Measurements from ENCODE around the gene ST14. TPM values are rescaled to one million over a fixed set of nuclear protein-coding genes. Genes with fewer than 3 reads are reported as not detected.
A peak's percentile ranks its signal among the peaks of the same experiment; 100 is the strongest.

Gene ST14
- total RNA-seq, 1 donor from 2014 or later: 22.6 TPM

DNA sequence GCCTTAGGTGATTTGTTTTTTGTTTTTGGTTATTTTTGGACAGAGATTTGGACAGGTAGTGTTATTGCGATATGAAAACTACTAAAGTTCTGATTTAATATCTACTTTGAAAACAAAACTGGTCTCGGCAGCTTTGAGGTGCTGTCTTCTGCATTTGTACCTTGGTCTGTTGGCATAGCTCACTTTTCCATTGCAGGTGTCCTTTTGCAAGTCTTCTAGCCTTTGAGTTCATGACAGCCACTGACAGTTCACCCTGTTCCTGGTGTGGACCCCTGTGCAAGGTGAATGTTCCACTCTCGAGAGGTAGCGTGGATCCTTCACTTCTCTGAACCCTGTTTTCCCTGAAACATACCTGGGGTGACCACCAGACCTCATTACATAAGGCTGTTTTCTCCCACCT lies 44.9 kb upstream of the ST14 start:
- peaks cover 39% of the 10 kb centered on the region for H3K36me3 Mint-ChIP-seq (ENCODE audit: low read depth)

GRCh38 chr11:130115218-130115617 lies 44.4 kb upstream of the ST14 start:
- no peak overlapping the region for H3K27ac Mint-ChIP-seq
- no peak for TF ChIP-seq CTCF (IDR thresholded peaks at IDR 0.05)
- H3K9me3 Mint-ChIP-seq: no peaks in the 10 kb centered on the region
- H3K27me3 Mint-ChIP-seq: no peaks in the 10 kb centered on the region
- H3K36me3 Mint-ChIP-seq (ENCODE audit: low read depth): peaks cover 34% of the 10 kb centered on the region
- CTCF ChIA-PET: interaction anchor here (1.1 to 1.6 kb wide), 3 partner anchors 10 to 17 kb away, joined by 3 to 7 read pairs (median 5); no protein-coding TSS in a partner anchor
- peaks cover 59% of the 10 kb centered on the region for H3K4me1 Mint-ChIP-seq
- H3K4me3 Mint-ChIP-seq: peak overlapping the region; percentile 29
- ATAC-seq (ENCODE audit: low read depth): no peak
- POLR2A ChIA-PET: interaction anchor here (0.6 to 2.0 kb wide), 5 partner anchors 11 to 113 kb away, joined by 3 to 10 read pairs (median 6); partner anchors contain the start of genes APLP2 and PRDM10
- intact Hi-C loops (cut with micrococcal nuclease): no loop called here
- no peak for DNase-seq

More for the DNA sequence above, 44.9 kb upstream of the ST14 start:
- DNase-seq (no peak), ATAC-seq (ENCODE audit: low read depth) (no peak)
- Mint-ChIP-seq H3K27me3 (no peaks in the 10 kb centered on the region), H3K4me1 (peaks cover 54% of the 10 kb centered on the region), H3K4me3 (no peak overlapping the region), H3K27ac (peak overlapping the region; percentile 57), H3K9me3 (no peaks in the 10 kb centered on the region)
- intact Hi-C loops (cut with micrococcal nuclease): no loop called here
- CTCF ChIA-PET: interaction anchor here (1.3 to 1.6 kb wide), 2 partner anchors 11 to 16 kb away, joined by 3 to 5 read pairs; no protein-coding TSS in a partner anchor
- POLR2A ChIA-PET: interaction anchor here (0.6 to 2.0 kb wide), 4 partner anchors 10 to 113 kb away, joined by 3 to 10 read pairs (median 7); partner anchors contain the start of genes APLP2 and PRDM10
- no peak for TF ChIP-seq CTCF (IDR thresholded peaks at IDR 0.05)

DNA sequence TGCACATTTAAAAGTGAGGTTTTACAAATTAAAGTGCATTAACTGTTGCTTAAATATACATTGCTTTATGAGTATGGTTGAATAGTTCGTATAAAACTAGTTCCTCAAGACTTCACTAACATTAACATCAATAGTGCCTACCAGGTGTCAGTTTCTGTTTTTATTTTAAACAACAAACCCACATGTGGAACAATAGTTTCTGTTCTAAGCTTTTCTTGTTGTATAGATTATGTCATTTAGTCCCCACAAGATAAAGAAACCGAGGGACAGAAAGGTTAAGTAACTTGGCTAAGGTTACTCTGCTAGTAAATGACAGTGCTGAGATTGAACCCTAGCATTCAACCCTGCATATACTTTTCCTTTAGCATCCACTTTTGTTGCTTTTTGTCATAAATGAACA lies 41.4 kb upstream of the ST14 start:
- DNase-seq: no peak
- ChIA-PET POLR2A (interaction anchor here (0.7 to 2.4 kb wide), 5 partner anchors 13 to 115 kb away, joined by 3 to 28 read pairs (median 9); partner anchors contain the start of genes APLP2 and PRDM10), CTCF (interaction anchor here (1.6 to 2.6 kb wide), 2 partner anchors 14 to 47 kb away, joined by 10 to 21 read pairs; no protein-coding TSS in a partner anchor)
- Mint-ChIP-seq H3K9me3 (no peaks in the 10 kb centered on the region), H3K27me3 (no peaks in the 10 kb centered on the region), H3K4me1 (peaks cover 88% of the 10 kb centered on the region), H3K4me3 (peak overlapping the region; percentile 22), H3K36me3 (ENCODE audit: low read depth) (peaks cover 17% of the 10 kb centered on the region), H3K27ac (peak overlapping the region; percentile 75)
- no peak for ATAC-seq (ENCODE audit: low read depth)
- TF ChIP-seq CTCF (IDR thresholded peaks at IDR 0.05): no peak
- intact Hi-C loops (cut with micrococcal nuclease): no loop called here

DNA sequence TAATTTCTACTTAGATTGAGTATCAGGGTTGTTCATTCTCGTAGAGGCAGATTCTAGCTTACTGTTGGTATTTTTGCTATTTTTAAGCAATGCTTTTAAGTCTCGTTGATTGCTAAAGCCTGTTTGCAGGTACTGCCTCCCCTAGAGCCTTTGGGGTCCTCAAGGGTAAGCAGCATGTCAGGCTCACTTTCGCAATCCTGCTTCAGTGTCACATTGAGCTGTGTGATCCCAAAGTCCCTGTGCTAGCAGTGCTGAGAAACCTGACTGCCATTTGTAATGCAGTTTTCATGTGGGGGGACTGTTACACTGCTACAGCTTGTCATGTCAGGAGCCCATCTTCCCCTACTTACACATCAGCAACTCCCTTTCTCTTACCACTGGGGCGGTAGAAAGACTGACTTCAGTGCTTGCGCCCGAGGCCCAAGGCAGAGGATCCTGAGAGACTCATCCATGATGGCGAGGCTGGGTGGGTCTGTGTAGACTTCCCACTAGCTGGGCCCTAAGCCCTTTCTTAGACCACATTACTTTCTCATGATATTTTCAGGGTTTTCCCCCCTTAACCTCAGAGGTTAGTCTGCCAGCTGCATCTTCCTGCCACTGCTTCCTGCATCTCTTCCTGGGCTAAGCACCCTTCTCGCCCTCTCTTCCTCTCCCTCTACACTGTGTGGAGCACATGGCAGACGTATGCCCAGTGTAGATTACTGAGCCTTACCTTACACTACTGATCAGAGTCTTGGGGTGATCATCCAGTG lies 40.8 kb upstream of the ST14 start:
- ChIA-PET POLR2A (interaction anchor here (1.4 to 2.4 kb wide), 4 partner anchors 13 to 116 kb away, joined by 6 to 28 read pairs (median 9); partner anchors contain the start of genes APLP2 and PRDM10), CTCF (interaction anchor here (1.0 to 2.6 kb wide), 3 partner anchors 13 to 146 kb away, joined by 3 to 21 read pairs (median 10); no protein-coding TSS in a partner anchor)
- Mint-ChIP-seq H3K27me3 (no peaks in the 10 kb centered on the region), H3K27ac (peak overlapping the region; percentile 75), H3K4me3 (peak overlapping the region; percentile 22), H3K36me3 (ENCODE audit: low read depth) (peaks cover 19% of the 10 kb centered on the region), H3K9me3 (no peaks in the 10 kb centered on the region), H3K4me1 (peaks cover 93% of the 10 kb centered on the region)
- ATAC-seq (ENCODE audit: low read depth): peak; percentile 69
- intact Hi-C loops (cut with micrococcal nuclease): loop anchor here (1.0 kb wide), 2 partner anchors 50 to 117 kb away; partner anchors contain the start of genes APLP2 and PRDM10
- no peak for TF ChIP-seq CTCF (IDR thresholded peaks at IDR 0.05)
- peak; percentile 26 for DNase-seq

GRCh38 chr11:130120045-130120444 lies 39.5 kb upstream of the ST14 start:
- POLR2A ChIA-PET: interaction anchor here (2.4 to 2.5 kb wide), 2 partner anchors 117 kb away, joined by 22 to 28 read pairs; partner anchors contain the start of gene PRDM10
- H3K4me3 Mint-ChIP-seq: no peak overlapping the region

More at GRCh38 chr11:130120045-130120444, 39.5 kb upstream of the ST14 start:
- CTCF ChIA-PET: interaction anchor here (1.0 to 4.9 kb wide), 2 partner anchors 12 to 148 kb away, joined by 3 to 27 read pairs; no protein-coding TSS in a partner anchor
- Mint-ChIP-seq H3K4me1 (peaks cover 91% of the 10 kb centered on the region), H3K27ac (peak overlapping the region; percentile 72), H3K36me3 (ENCODE audit: low read depth) (peaks cover 29% of the 10 kb centered on the region), H3K27me3 (no peaks in the 10 kb centered on the region), H3K9me3 (no peaks in the 10 kb centered on the region)
- intact Hi-C loops (cut with micrococcal nuclease): no loop called here
- no peak for TF ChIP-seq CTCF (IDR thresholded peaks at IDR 0.05)
- ATAC-seq (ENCODE audit: low read depth): no peak
- DNase-seq: no peak
